Thoracic aorta (tissue), 2 donors: ENCODE data around the gene PNKD. TPM values are rescaled to one million over a fixed set of nuclear protein-coding genes. Genes with fewer than 3 reads are reported as not detected.

Experiments
- ATAC-seq: fragments of 150-250 bp; one replicate; pipeline ENCODE4 v1.8.0; 2017; ENCODE audit warnings: low read depth; ENCODE audit not compliant: insufficient number of reproducible peaks, low FRiP score
- DNase-seq: peaks from one replicate; pipeline ENCODE4 v3.0.0-alpha.2; 2020; ENCODE audit warnings: low spot score
- H3K27ac ChIP-seq, 2 donors: fragments of 200-600 bp; sonication (generic); 1 replicate in 1 of 2; 2 replicates in 1 of 2; pipeline ENCODE4 v1.5.1; 2016; ENCODE audit warnings: mild to moderate bottlenecking in 2 of 2, moderate library complexity in 2 of 2
- H3K27me3 ChIP-seq: fragments of 200-600 bp; sonication (generic); replicated peaks from 2 replicates; pipeline ENCODE4 v1.6.0; 2016; ENCODE audit warnings: mild to moderate bottlenecking; ENCODE audit not compliant: insufficient read depth
- H3K36me3 ChIP-seq: fragments of 200-600 bp; sonication (generic); one replicate; pipeline ENCODE4 v1.5.1; 2016
- H3K4me1 ChIP-seq, 2 donors: fragments of 200-600 bp; sonication (generic); 1 replicate in 1 of 2; 2 replicates in 1 of 2; pipeline versions ENCODE4 v1.5.1 to v1.6.0; 2016; ENCODE audit warnings: low read depth in 2 of 2, mild to moderate bottlenecking in 1 of 2; ENCODE audit not compliant: control insufficient read depth in 1 of 2
- H3K4me3 ChIP-seq: fragments of 200-600 bp; sonication (generic); 2 replicates; pipeline ENCODE4 v1.5.1; 2016; ENCODE audit warnings: mild to moderate bottlenecking
- H3K9me3 ChIP-seq: fragments of 200-600 bp; sonication (generic); 2 replicates; pipeline ENCODE4 v1.5.1; 2016
- CTCF ChIP-seq: fragments of 200-600 bp; sonication (generic); IDR thresholded peaks from one replicate; pipeline ENCODE4 v1.5.1; 2019; ENCODE audit warnings: antibody characterized with exemption
- total RNA-seq, 2 donors: library from RNA; depleted of rRNA; stranded (reverse); fragments of >200 nt; gene quantifications; one replicate each; pipeline versions ENCODE4 v1.1.0 to v1.2.3, GENCODE V29; 2016

PNKD gene
- total RNA-seq, 2 donors from 2014 or later, result 19.4 to 38.4 TPM

GRCh38 chr2:218322768-218323525 is 52.6 kb downstream of the PNKD start:
- DNase-seq (no peak), ATAC-seq (peak; percentile 45)
- H3K36me3 ChIP-seq, result no peaks in the 10 kb centered on the region
- peak overlapping the region; percentile 90 for H3K4me3 ChIP-seq
- TF ChIP-seq CTCF, result no peak
- no peaks in the 10 kb centered on the region for H3K27me3 ChIP-seq
- H3K9me3 ChIP-seq, result no peaks in the 10 kb centered on the region
- H3K4me1 ChIP-seq, result peaks cover 11 to 39% of the 10 kb centered on the region in 2 donors
- H3K27ac ChIP-seq, result peak overlapping the region; percentile 19 to 58

GRCh38 chr2:218323526-218324472 is 53.5 kb downstream of the PNKD start:
- no peak for TF ChIP-seq CTCF

GRCh38 chr2:218325566-218326160 is 55.3 kb downstream of the PNKD start:
- H3K27me3 ChIP-seq, result no peaks in the 10 kb centered on the region
- H3K36me3 ChIP-seq, result no peaks in the 10 kb centered on the region
- no peak overlapping the region for H3K4me3 ChIP-seq
- peaks cover 18 to 58% of the 10 kb centered on the region in 2 donors for H3K4me1 ChIP-seq
- no peaks in the 10 kb centered on the region for H3K9me3 ChIP-seq
- H3K27ac ChIP-seq, result no peak overlapping the region
- ATAC-seq, result no peak
- no peak for DNase-seq
- TF ChIP-seq CTCF, result no peak

More at GRCh38 chr2:218323526-218324472, 53.5 kb downstream of the PNKD start:
- Histone ChIP-seq H3K27ac (peak overlapping the region; percentile 49 to 58), H3K27me3 (no peaks in the 10 kb centered on the region), H3K9me3 (no peaks in the 10 kb centered on the region), H3K4me1 (peaks cover 11 to 40% of the 10 kb centered on the region in 2 donors), H3K36me3 (no peaks in the 10 kb centered on the region), H3K4me3 (peak overlapping the region; percentile 90)
- ATAC-seq (peak; percentile 9), DNase-seq (no peak)

- no peak for TF ChIP-seq CTCF
- H3K9me3 ChIP-seq, result no peaks in the 10 kb centered on the region
- no peaks in the 10 kb centered on the region for H3K27me3 ChIP-seq
- H3K36me3 ChIP-seq, result no peaks in the 10 kb centered on the region
- H3K4me3 ChIP-seq, result no peak overlapping the region
- no peak overlapping the region for H3K27ac ChIP-seq
- DNase-seq (no peak), ATAC-seq (no peak)
- H3K4me1 ChIP-seq, result peaks cover 18 to 58% of the 10 kb centered on the region in 2 donors
Measured at GRCh38 chr2:218326315-218326714, 56.0 kb downstream of the PNKD start.
